Measurements from ENCODE around the gene MCUB. TPM values are rescaled to one million over a fixed set of nuclear protein-coding genes. Genes with fewer than 3 reads are reported as not detected.

The MCUB gene
- total RNA-seq, 1 experiment from 2014 or later = 24.1 TPM

DNA sequence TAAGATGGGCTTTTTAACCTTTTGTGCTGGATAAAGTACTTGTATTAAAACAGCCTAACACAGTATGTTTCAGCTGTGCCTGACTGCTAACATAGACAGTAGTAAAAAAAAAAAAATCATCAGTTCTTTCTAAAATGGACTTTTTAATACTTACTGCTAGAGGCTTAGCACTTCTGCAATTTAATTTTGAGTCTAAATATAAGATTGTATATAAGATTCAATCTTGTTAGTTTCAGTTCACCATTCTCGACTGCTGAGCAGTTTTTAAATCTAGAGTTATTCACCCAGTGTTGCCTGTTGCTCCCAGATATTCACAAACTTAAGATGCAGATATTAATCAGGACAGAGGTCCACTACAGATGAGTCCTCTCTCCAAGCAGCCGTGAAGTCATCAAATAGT lies 163.1 kb downstream of the MCUB start:
- no TSS peak for BruUV-seq (replicated peaks)
- in situ Hi-C loops (cut with HindIII; ENCODE audit: low pct_unique_long_range_greater_than_20kb, low sequenced_read_pairs) = no loop called here
- H3K4me3 ChIP-seq (ENCODE audit: low read depth in 2 of 2, low read length in 2 of 2) = no peak overlapping the region
- no peak for DNase-seq (ENCODE audit: low read depth, low spot score)
- ChIA-PET POLR2A (no interaction called here), CTCF (no interaction called here)
- no peaks in the 10 kb centered on the region for H3K27me3 ChIP-seq (ENCODE audit: control insufficient read depth, insufficient read depth, low read length)
- peaks cover under 1% of the 10 kb centered on the region; the same call in 1 of the 2 replicates for H3K4me1 ChIP-seq (ENCODE audit: control insufficient read depth, insufficient read depth, low read length)
- H3K36me3 ChIP-seq (ENCODE audit: control insufficient read depth, insufficient read depth, low read length) = no peaks in the 10 kb centered on the region
- H3K27ac ChIP-seq (ENCODE audit: low read length) = no peak overlapping the region
- ATAC-seq = no peak
- no peaks in the 10 kb centered on the region for H3K9me3 ChIP-seq (ENCODE audit: control insufficient read depth, insufficient read depth, low read depth, low read length)
- intact Hi-C loops (cut with micrococcal nuclease; ENCODE audit: unreplicated experiment) = no loop called here
- no peak for TF ChIP-seq POLR2AphosphoS5 (IDR thresholded peaks at IDR 0.05; ENCODE audit: low read depth, low read length)
- TF ChIP-seq, protein P1, sequence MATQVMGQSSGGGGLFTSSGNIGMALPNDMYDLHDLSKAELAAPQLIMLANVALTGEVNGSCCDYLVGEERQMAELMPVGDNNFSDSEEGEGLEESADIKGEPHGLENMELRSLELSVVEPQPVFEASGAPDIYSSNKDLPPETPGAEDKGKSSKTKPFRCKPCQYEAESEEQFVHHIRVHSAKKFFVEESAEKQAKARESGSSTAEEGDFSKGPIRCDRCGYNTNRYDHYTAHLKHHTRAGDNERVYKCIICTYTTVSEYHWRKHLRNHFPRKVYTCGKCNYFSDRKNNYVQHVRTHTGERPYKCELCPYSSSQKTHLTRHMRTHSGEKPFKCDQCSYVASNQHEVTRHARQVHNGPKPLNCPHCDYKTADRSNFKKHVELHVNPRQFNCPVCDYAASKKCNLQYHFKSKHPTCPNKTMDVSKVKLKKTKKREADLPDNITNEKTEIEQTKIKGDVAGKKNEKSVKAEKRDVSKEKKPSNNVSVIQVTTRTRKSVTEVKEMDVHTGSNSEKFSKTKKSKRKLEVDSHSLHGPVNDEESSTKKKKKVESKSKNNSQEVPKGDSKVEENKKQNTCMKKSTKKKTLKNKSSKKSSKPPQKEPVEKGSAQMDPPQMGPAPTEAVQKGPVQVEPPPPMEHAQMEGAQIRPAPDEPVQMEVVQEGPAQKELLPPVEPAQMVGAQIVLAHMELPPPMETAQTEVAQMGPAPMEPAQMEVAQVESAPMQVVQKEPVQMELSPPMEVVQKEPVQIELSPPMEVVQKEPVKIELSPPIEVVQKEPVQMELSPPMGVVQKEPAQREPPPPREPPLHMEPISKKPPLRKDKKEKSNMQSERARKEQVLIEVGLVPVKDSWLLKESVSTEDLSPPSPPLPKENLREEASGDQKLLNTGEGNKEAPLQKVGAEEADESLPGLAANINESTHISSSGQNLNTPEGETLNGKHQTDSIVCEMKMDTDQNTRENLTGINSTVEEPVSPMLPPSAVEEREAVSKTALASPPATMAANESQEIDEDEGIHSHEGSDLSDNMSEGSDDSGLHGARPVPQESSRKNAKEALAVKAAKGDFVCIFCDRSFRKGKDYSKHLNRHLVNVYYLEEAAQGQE (IDR thresholded peaks at IDR 0.05; ENCODE audit: insufficient read depth in 1 of 2, low read depth in 2 of 2, low read length in 1 of 2) = no peak
- TF ChIP-seq TCF7L2 (IDR thresholded peaks at IDR 0.05; ENCODE audit: low read depth, low read length) = no peak
- TF ChIP-seq, protein P2, sequence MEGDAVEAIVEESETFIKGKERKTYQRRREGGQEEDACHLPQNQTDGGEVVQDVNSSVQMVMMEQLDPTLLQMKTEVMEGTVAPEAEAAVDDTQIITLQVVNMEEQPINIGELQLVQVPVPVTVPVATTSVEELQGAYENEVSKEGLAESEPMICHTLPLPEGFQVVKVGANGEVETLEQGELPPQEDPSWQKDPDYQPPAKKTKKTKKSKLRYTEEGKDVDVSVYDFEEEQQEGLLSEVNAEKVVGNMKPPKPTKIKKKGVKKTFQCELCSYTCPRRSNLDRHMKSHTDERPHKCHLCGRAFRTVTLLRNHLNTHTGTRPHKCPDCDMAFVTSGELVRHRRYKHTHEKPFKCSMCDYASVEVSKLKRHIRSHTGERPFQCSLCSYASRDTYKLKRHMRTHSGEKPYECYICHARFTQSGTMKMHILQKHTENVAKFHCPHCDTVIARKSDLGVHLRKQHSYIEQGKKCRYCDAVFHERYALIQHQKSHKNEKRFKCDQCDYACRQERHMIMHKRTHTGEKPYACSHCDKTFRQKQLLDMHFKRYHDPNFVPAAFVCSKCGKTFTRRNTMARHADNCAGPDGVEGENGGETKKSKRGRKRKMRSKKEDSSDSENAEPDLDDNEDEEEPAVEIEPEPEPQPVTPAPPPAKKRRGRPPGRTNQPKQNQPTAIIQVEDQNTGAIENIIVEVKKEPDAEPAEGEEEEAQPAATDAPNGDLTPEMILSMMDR (IDR thresholded peaks at IDR 0.05) = no peak
- no peak for TF ChIP-seq SIN3A (IDR thresholded peaks at IDR 0.05; ENCODE audit: borderline replicate concordance, insufficient read depth, low read depth, low read length)

DNA sequence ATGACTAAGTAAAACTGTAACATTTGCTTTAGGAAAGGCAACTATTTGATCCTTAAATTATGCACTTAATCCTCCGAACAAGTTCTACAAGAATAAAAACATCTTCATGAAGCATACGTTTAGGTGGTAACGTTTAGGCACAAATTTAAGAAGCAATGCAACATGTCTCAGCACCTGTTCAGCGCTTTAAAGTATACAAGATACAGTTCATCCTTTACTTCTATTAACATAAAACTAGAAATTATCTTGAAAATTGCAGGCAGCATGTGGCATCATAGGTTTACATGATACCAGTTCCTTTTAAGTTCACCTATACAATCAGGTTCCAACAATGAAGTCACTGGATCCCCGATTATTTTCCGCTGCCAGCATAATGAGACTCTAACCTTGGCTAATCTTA lies 168.3 kb downstream of the MCUB start:
- Histone ChIP-seq H3K27ac (ENCODE audit: low read length) (peak overlapping the region; percentile 54; the same call in 1 of the 2 replicates), H3K36me3 (ENCODE audit: control insufficient read depth, insufficient read depth, low read length) (no peaks in the 10 kb centered on the region), H3K4me1 (ENCODE audit: control insufficient read depth, insufficient read depth, low read length) (peaks cover 6% of the 10 kb centered on the region), H3K9me3 (ENCODE audit: control insufficient read depth, insufficient read depth, low read depth, low read length) (no peaks in the 10 kb centered on the region), H3K27me3 (ENCODE audit: control insufficient read depth, insufficient read depth, low read length) (no peaks in the 10 kb centered on the region), H3K4me3 (ENCODE audit: low read depth in 2 of 2, low read length in 2 of 2) (peak overlapping the region; percentile 76 to 78; a peak in 3 of 4 replicates)
- DNase-seq (ENCODE audit: low read depth, low spot score) (no peak), ATAC-seq (no peak)
- intact Hi-C loops (cut with micrococcal nuclease; ENCODE audit: unreplicated experiment) (no loop called here), in situ Hi-C loops (cut with HindIII; ENCODE audit: low pct_unique_long_range_greater_than_20kb, low sequenced_read_pairs) (no loop called here)
- CTCF ChIA-PET = no interaction called here
- TF ChIP-seq, protein P1 (IDR thresholded peaks at IDR 0.05; ENCODE audit: insufficient read depth in 1 of 2, low read depth in 2 of 2, low read length in 1 of 2) = no peak
- TF ChIP-seq POLR2AphosphoS5 (IDR thresholded peaks at IDR 0.05; ENCODE audit: low read depth, low read length) = no peak
- TF ChIP-seq TCF7L2 (IDR thresholded peaks at IDR 0.05; ENCODE audit: low read depth, low read length) = no peak
- TF ChIP-seq, protein P2 (IDR thresholded peaks at IDR 0.05) = no peak
- TF ChIP-seq SIN3A (IDR thresholded peaks at IDR 0.05; ENCODE audit: borderline replicate concordance, insufficient read depth, low read depth, low read length) = no peak
- TSS peak; percentile 67 for BruUV-seq (replicated peaks)
- POLR2A ChIA-PET = interaction anchor here (0.6 kb wide), 1 partner anchor 287 kb away, joined by 12 read pairs; no protein-coding TSS in a partner anchor
